NCI-H1092 (cell line): Measurements from ENCODE around the gene APBA2.
"Not testable (repeated sequence)": the region's sequence is repeated elsewhere in the genome, so short reads cannot be mapped to it uniquely, and the experiment has no call there.

Experiments used
- DNase-seq: peaks from one replicate; lab custom pipeline; 2025; lab: John Stamatoyannopoulos, UW

APBA2 gene

GRCh38 chr15:29035336-29036285 lies 149.8 kb downstream of the APBA2 start:
- peak; percentile 35 for DNase-seq

DNA sequence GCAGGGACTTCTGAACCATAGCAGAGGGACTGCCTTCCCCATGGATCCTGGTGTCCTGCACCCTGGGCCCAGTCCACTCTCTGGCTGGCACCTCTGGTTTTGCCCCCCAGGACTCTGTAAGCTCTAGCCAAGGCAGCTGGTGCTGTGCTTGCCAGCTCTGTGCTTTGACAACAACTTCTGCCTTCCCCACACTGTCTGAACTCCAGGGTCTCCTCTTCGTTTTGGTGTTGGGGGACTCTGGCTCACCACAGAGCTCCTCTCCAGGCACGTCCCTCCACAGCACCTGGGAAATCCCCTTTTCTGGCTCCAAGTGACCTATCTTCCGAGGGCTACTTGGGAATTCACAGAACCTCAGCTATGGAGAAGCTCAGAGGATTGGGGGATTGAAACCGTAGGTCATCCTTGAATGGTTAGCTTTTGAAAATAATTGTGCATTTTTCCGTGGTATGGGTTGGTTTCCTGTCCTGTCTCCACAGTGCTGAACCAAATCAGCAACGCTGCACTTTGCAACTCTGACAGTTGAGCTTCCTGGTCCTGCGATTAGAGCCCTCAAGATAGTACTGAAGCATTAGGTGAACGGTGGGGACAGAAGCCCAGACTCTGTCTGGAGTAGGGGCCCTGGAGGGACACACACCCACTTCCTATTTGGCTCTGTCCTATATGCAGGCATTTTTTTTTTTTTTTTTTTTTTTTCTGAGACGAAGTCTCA lies 152.4 kb downstream of the APBA2 start:
- no peak for DNase-seq

GRCh38 chr15:29039466-29040369 lies 153.9 kb downstream of the APBA2 start:
- DNase-seq: no peak

GRCh38 chr15:29040370-29040751 lies 154.6 kb downstream of the APBA2 start:
- no peak for DNase-seq

DNA sequence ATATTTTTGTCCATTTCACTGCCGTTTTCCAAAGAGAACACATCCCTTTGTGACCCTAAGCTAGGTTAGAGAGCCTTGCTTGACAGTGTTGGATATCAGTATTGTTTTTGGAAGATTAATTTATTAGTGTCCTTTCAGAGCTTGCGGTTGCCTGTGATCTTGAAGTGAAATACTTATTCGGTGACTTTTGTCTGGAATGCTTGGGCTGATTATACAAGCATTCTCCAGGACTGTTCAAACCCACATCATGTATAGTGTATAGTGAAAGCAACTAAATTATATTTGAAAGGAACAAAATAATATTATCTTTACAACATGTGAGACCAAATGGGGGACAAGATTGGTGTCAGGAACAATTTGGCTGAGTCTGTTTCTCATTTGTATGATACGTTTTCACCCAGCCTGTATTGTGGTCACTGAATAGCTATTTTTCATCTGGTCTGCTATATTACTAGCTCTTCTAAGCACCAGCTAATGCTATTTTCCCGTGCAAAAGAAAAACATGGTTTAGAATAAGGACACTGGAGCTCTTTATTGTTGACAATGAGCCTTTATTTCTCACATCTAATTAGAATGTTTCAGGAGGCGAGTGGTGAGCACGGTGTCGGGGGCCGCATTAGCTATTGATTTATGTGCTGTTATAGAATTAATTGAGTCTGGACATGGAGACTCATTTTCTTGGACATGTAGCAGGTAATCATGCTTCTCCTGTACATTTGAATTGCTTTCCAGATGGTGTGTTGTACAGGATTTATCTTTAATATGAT lies 158.1 kb downstream of the APBA2 start:
- DNase-seq: no peak

DNA sequence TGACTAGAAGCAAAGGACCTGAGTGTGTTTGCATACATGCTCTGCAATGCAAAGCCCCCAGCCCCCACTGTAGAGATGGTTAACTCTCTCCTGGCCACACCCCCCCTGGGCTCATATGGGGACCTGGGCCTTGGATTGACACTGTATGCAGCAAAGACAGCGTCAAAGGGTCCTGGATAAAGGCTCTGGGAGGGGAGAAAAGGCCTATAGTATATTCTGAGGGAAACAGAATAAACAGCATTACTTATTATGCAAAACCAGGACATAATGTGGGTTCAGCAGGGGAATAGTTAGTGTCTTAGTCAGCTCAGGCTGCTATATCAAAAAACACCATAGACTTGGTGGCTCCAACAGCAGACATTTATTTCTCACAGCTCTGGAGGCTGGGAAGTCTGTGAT lies 158.7 kb downstream of the APBA2 start:
- DNase-seq: no peak

- DNase-seq: not testable (repeated sequence)
These were observed 159.4 kb downstream of the APBA2 start for GRCh38 chr15:29045161-29045560.

DNA sequence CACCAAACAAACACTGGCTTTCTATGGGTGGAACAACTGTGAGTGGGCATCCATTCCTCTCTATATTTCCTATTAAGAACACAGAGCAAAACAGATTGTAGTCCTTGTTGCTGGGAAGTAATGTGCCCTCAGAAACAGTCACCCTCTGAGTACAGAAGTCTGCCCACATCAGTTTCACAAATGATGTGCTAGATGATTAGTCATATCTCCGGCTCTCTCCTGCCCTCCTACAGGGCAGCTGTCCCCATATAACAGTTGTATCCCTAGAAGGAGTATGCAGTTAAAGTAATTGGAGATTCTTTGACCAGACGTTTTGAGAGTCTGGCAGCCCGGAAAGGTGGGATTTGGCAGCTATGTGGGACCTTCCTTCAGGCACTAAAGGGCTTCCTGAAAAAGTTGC lies 159.9 kb downstream of the APBA2 start:
- no peak for DNase-seq

DNA sequence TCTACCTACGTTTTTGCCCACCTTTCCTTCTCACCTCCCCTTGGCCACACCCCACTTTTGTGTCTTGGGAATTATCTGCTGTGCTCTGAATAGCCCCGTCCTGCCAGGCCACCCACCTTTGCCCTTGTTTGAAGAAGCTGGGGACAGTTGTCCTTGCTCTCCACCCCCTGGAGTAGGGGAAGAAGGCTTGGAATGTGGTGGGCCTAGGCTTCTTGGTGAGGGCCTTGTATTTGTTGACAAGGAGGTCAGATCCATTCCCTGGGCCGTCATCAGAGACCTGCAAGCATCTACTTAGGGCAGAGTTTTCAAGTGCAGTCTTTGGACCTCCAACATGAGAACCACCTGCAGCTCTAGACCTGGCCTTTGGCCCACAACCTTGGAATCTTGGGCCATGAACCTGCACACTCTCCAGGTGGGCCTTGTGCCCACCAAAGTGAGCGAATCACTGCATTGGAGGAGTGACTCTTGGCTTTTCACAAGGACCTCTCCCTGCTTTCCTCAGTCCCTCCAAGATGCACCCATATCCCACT lies 160.6 kb downstream of the APBA2 start:
- no peak for DNase-seq

- DNase-seq: no peak
These were observed 161.2 kb downstream of the APBA2 start for GRCh38 chr15:29046977-29047376.

GRCh38 chr15:29048011-29048410 lies 162.2 kb downstream of the APBA2 start:
- no peak for DNase-seq

DNA sequence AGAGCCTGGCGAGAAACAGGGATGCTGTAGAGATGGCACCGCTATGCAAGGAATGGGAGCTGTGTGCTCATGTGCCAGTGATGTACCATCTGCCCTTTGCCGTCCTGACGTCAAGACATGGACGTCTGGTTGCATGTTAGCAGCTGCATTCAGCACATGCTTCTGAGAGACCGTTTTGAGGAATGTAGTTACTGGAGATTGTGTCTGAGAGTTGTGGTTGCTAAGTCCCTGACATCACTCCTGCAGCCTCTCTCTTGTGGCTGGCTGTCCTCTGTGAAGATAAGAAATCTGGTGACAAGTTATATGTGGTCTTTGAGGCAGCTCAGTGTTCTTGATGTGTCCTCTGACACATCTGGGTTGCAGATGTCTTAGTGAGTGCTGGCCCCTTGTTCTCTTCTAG lies 165.1 kb downstream of the APBA2 start:
- no peak for DNase-seq

DNA sequence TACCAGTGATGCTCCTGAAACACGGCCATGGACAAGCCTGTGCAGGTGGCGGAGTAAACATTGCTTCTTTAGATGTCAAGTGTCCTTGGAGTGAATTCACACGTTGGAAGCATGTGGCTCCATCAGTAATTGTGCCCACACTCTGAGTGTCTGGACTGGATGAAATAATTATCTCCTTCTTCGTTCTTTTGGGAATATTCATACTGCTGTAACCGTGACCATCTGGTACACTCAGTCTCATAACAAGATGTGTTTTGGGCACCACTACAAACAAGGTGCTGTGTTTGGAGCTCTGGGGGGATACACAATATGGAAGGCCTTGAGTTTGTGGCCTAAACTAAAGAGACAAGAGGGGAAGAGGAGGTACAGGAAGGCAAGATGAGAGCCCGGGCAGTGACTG lies 165.6 kb downstream of the APBA2 start:
- no peak for DNase-seq

GRCh38 chr15:29053006-29053405 lies 167.2 kb downstream of the APBA2 start:
- DNase-seq: no peak

DNA sequence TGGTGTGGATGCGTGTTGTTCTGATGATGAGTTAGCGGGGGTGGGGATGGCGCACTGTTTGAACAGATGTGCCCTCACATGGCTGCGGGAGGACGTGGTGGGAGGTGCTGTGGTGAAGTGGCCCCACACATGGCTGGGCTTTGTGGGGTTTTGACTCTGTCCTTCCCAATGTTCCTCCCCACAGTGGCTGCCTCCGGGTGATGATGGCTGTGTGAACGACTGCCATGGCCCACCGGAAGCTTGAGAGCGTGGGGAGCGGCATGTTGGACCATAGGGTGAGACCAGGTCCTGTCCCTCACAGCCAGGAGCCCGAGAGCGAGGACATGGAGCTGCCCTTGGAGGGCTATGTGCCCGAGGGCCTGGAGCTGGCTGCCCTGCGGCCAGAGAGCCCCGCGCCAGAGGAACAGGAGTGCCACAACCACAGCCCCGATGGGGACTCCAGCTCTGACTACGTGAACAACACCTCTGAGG lies 167.9 kb downstream of the APBA2 start:
- DNase-seq: no peak

GRCh38 chr15:29054171-29055045 lies 168.6 kb downstream of the APBA2 start:
- DNase-seq: no peak

DNA sequence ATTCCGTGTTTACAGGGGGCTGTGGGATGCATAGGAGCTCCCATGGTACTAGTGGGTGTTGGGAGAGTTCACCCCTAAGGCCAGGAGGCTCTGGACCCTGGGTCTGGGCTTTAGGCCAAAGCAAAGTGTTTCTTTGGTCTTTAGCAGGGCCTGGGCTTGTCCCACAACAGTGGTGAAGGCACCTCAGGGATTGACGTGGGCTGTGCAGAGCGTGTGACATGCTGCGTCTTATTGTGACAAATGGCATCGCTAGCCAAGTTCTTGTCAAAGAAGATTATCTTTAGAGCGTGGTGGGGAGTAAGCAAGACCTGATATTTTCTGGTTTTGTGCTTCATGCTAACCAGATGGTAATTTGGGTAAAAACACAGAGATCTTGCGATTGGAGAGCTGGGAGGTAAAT lies 170.1 kb downstream of the APBA2 start:
- DNase-seq: no peak

GRCh38 chr15:29056839-29057450 lies 171.2 kb downstream of the APBA2 start:
- no peak for DNase-seq

DNA sequence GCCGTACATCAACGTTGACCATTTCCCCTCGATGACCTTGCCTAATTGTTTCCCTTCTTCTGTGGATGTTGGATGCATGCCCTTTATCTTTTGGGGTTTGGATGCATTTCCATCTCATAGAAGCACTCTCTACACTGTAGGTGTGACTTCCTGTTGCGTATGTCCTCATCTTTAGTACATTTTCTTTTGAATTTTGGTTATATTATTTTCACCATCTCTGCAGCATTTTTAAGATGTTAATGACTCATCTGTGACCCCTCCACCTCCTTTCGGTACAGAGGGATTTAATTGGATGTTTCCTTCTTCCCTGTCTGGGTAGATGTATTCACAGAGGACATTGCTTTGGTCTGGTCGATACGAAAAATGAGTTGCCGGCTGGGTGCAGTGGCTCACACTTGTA lies 172.1 kb downstream of the APBA2 start:
- no peak for DNase-seq
